ENCODE results near the gene TECPR1.

DNA sequence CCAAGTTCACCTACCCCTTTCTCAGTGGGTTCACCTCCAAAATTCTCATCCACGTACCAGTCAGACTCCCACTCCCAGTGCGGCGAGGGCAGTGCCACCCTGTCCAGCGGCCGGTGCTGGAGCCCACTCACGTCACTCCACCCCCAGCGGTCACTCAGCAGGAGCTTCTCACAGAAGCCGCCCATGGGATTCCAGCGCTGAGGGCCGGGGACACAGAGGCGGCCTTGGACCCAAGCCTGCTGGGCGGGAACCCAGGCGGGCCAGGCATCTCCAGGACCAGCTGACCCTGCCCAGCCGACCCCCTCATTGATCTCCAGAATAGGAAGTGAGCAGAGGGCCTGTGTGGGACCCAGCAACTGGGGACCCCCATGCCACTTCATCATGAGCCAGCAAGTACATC, 7.2 kb downstream of the TECPR1 start:
- TF ChIP-seq, protein P1, sequence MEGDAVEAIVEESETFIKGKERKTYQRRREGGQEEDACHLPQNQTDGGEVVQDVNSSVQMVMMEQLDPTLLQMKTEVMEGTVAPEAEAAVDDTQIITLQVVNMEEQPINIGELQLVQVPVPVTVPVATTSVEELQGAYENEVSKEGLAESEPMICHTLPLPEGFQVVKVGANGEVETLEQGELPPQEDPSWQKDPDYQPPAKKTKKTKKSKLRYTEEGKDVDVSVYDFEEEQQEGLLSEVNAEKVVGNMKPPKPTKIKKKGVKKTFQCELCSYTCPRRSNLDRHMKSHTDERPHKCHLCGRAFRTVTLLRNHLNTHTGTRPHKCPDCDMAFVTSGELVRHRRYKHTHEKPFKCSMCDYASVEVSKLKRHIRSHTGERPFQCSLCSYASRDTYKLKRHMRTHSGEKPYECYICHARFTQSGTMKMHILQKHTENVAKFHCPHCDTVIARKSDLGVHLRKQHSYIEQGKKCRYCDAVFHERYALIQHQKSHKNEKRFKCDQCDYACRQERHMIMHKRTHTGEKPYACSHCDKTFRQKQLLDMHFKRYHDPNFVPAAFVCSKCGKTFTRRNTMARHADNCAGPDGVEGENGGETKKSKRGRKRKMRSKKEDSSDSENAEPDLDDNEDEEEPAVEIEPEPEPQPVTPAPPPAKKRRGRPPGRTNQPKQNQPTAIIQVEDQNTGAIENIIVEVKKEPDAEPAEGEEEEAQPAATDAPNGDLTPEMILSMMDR (IDR thresholded peaks at IDR 0.05), result no peak
- no peak for TF ChIP-seq EZH2 (IDR thresholded peaks at IDR 0.05; ENCODE audit: borderline replicate concordance, insufficient read depth, low read depth, low read length, poor library complexity, severe bottlenecking)

All from B cell (primary cell).